Upper lobe of left lung (tissue), 6 donors: Measurements from ENCODE around the gene ASIC2. TPM values are rescaled to one million over a fixed set of nuclear protein-coding genes. Genes with fewer than 3 reads are reported as not detected.

ENCODE experiments used
- ATAC-seq, 2 donors: fragments of 200-7000 bp; cut with Tn5 transposase; one replicate each; pipeline ENCODE4 v1.9.1; 2022; ENCODE audit warnings: mild to moderate bottlenecking in 2 of 2, moderate library complexity in 2 of 2; ENCODE audit not compliant: low FRiP score in 2 of 2
- DNase-seq, 2 donors: peaks; one replicate each; pipeline ENCODE4 v3.0.0-alpha.2; 2019 to 2020
- H3K27ac ChIP-seq, 4 donors: fragments of 200-600 bp; sonication (generic); one replicate each; pipeline ENCODE4 v1.5.1; 2016 to 2019
- H3K27me3 ChIP-seq, 4 donors: fragments of 200-600 bp; sonication (generic); one replicate each; pipeline ENCODE4 v1.5.1; 2017 to 2019
- H3K36me3 ChIP-seq, 4 donors: fragments of 200-600 bp; sonication (generic); one replicate each; pipeline ENCODE4 v1.5.1; 2016 to 2019
- H3K4me1 ChIP-seq, 4 donors: fragments of 200-600 bp; sonication (generic); one replicate each; pipeline ENCODE4 v1.5.1; 2018 to 2019
- H3K4me3 ChIP-seq, 4 donors: fragments of 200-600 bp; sonication (generic); one replicate each; pipeline ENCODE4 v1.5.1; 2017 to 2019; ENCODE audit warnings: mild to moderate bottlenecking in 2 of 4, moderate library complexity in 1 of 4
- H3K9me3 ChIP-seq, 4 donors: fragments of 200-600 bp; sonication (generic); one replicate each; pipeline ENCODE4 v1.5.1; 2018 to 2019
- CTCF ChIP-seq, 6 experiments: fragments of 450-650 bp in 4 of 6; fragments of 200-600 bp in 2 of 6; sonication (generic) in 2 of 6; IDR thresholded peaks; one replicate each; pipeline ENCODE4 v1.5.1; 2016 to 2019; ENCODE audit warnings: antibody characterized with exemption in 6 of 6
- EP300 ChIP-seq, 4 donors: sonication (generic); formaldehyde crosslinking; IDR thresholded peaks; one replicate each; pipeline ENCODE4 v1.5.1; 2017; ENCODE audit warnings: antibody characterized with exemption in 4 of 4, control low read depth in 2 of 4
- POLR2A ChIP-seq, 4 donors: fragments of 450-650 bp; IDR thresholded peaks; one replicate each; pipeline ENCODE4 v1.5.1; 2016 to 2017; ENCODE audit warnings: antibody characterized with exemption in 4 of 4, mild to moderate bottlenecking in 2 of 4
- POLR2AphosphoS5 ChIP-seq, 2 donors: sonication (generic); formaldehyde crosslinking; IDR thresholded peaks; one replicate each; pipeline ENCODE4 v1.5.1; 2017; ENCODE audit warnings: antibody characterized with exemption in 2 of 2
- WGBS, 2 donors: methylation state at CpG; one replicate each; pipeline ENCODE4 v1.1.5; 2017 to 2018; 5-methylcytosine and 5-hydroxymethylcytosine counted together
- total RNA-seq, 6 donors: library from RNA; depleted of rRNA in 4 of 6; stranded (reverse); fragments of >200 nt in 4 of 6; gene quantifications; one replicate each; pipeline versions ENCODE4 v1.1.0 to v1.2.1, GENCODE V29; 2016 to 2021
- donor health status: DM: no; HTN: no; CAD: no; lungs with moderate emphysema.
- donor health status: DM: no; HTN: yes; CAD: no; lungs with severe emphysema.

The ASIC2 gene
- total RNA-seq, 6 donors from 2014 or later = 0.17 TPM; not detected in 5

GRCh38 chr17:33012522-33013033, 280.5 kb downstream of the ASIC2 start:
- Histone ChIP-seq H3K27me3 (no peaks in the 10 kb centered on the region), H3K4me1 (no peaks in the 10 kb centered on the region), H3K36me3 (no peaks in the 10 kb centered on the region), H3K4me3 (no peak overlapping the region), H3K27ac (no peak overlapping the region), H3K9me3 (no peaks in the 10 kb centered on the region)
- no peak for ATAC-seq
- WGBS, 2 donors = 57 to 67% methylated on average over 8 of the region's 8 CpGs
- no peak for DNase-seq
- TF ChIP-seq EP300 (IDR thresholded peaks at IDR 0.05) (no peak), POLR2AphosphoS5 (IDR thresholded peaks at IDR 0.05) (no peak), CTCF (IDR thresholded peaks at IDR 0.05) (no peak), POLR2A (IDR thresholded peaks at IDR 0.05) (no peak)

- DNase-seq (no peak), ATAC-seq (no peak)
- 92% methylated on average over 9 of the region's 9 CpGs for WGBS, 2 donors
- H3K27ac ChIP-seq = no peak overlapping the region
- TF ChIP-seq POLR2A (IDR thresholded peaks at IDR 0.05) = no peak
- no peak for TF ChIP-seq CTCF (IDR thresholded peaks at IDR 0.05)
- TF ChIP-seq EP300 (IDR thresholded peaks at IDR 0.05) = no peak
- H3K27me3 ChIP-seq = no peaks in the 10 kb centered on the region
- no peaks in the 10 kb centered on the region for H3K9me3 ChIP-seq
- no peaks in the 10 kb centered on the region for H3K4me1 ChIP-seq
- H3K4me3 ChIP-seq = no peak overlapping the region
- H3K36me3 ChIP-seq = no peaks in the 10 kb centered on the region
Measured at GRCh38 chr17:33009636-33010035, 283.5 kb downstream of the ASIC2 start.

GRCh38 chr17:33007186-33007585, 285.9 kb downstream of the ASIC2 start:
- Histone ChIP-seq H3K9me3 (no peaks in the 10 kb centered on the region), H3K4me3 (no peak overlapping the region), H3K36me3 (no peaks in the 10 kb centered on the region), H3K27ac (no peak overlapping the region), H3K27me3 (no peaks in the 10 kb centered on the region), H3K4me1 (no peaks in the 10 kb centered on the region)
- no peak for ATAC-seq
- no peak for TF ChIP-seq POLR2AphosphoS5 (IDR thresholded peaks at IDR 0.05)
- WGBS, 2 donors = 84 to 85% methylated on average over 7 of the region's 7 CpGs
- no peak for DNase-seq

GRCh38 chr17:33002246-33002645, 290.8 kb downstream of the ASIC2 start:
- H3K4me3 ChIP-seq = no peak overlapping the region

GRCh38 chr17:32998887-32999228, 294.2 kb downstream of the ASIC2 start:
- DNase-seq = no peak
- 47 to 62% methylated on average over 3 to 7 of the region's 7 CpGs for WGBS, 2 donors
- peaks cover 0 to 6% (median 3%) of the 10 kb centered on the region in 4 donors for H3K4me1 ChIP-seq
- TF ChIP-seq POLR2A (IDR thresholded peaks at IDR 0.05) (no peak), EP300 (IDR thresholded peaks at IDR 0.05) (no peak), POLR2AphosphoS5 (IDR thresholded peaks at IDR 0.05) (no peak), CTCF (IDR thresholded peaks at IDR 0.05) (no peak)
- no peaks in the 10 kb centered on the region for H3K27me3 ChIP-seq
- no peak overlapping the region for H3K4me3 ChIP-seq
- no peak overlapping the region for H3K27ac ChIP-seq
- no peaks in the 10 kb centered on the region for H3K36me3 ChIP-seq
- ATAC-seq = no peak
- H3K9me3 ChIP-seq = no peaks in the 10 kb centered on the region

More at GRCh38 chr17:33002246-33002645, 290.8 kb downstream of the ASIC2 start:
- Histone ChIP-seq H3K9me3 (no peaks in the 10 kb centered on the region), H3K4me1 (peaks cover 0 to 6% (median 3%) of the 10 kb centered on the region in 4 donors), H3K36me3 (no peaks in the 10 kb centered on the region), H3K27me3 (no peaks in the 10 kb centered on the region), H3K27ac (no peak overlapping the region)
- ATAC-seq (no peak), DNase-seq (no peak)
- 81 to 84% methylated on average over 6 of the region's 6 CpGs for WGBS, 2 donors
- TF ChIP-seq POLR2A (IDR thresholded peaks at IDR 0.05) = no peak
- no peak for TF ChIP-seq CTCF (IDR thresholded peaks at IDR 0.05)
- no peak for TF ChIP-seq EP300 (IDR thresholded peaks at IDR 0.05)
- no peak for TF ChIP-seq POLR2AphosphoS5 (IDR thresholded peaks at IDR 0.05)
